ENCODE data around the gene PDE4D.

- TF ChIP-seq CTCF (IDR thresholded peaks at IDR 0.05) (no peak), POLR2A (IDR thresholded peaks at IDR 0.05) (no peak)
Measured at GRCh38 chr5:59600153-59600552, 293.4 kb downstream of the PDE4D start.

All from right lobe of liver (tissue), 4 donors.